ENCODE results near the gene PACSIN1.

The PACSIN1 gene

GRCh38 chr6:34465531-34466241 lies at the start of gene PACSIN1:
PACSIN1 (plus strand) TSS chr6:34466076; CDS start chr6:34526306, 60,230 bp downstream.
- no peak for DNase-seq (ENCODE audit: low read depth)

GRCh38 chr6:34416877-34417371 lies 49.0 kb upstream of the PACSIN1 start:
- no peak for DNase-seq (ENCODE audit: low read depth)

GRCh38 chr6:34418367-34418766 lies 47.5 kb upstream of the PACSIN1 start:
- DNase-seq (ENCODE audit: low read depth), result no peak

GRCh38 chr6:34423254-34423653 lies 42.6 kb upstream of the PACSIN1 start:
- no peak for DNase-seq (ENCODE audit: low read depth)

GRCh38 chr6:34424200-34425131 lies 41.4 kb upstream of the PACSIN1 start:
- DNase-seq (ENCODE audit: low read depth), result no peak

- DNase-seq (ENCODE audit: low read depth), result no peak
These were observed 40.8 kb upstream of the PACSIN1 start for GRCh38 chr6:34425132-34425497.

GRCh38 chr6:34425498-34426410 lies 40.1 kb upstream of the PACSIN1 start, which contains the start of gene RPS10:
RPS10 (minus strand) TSS chr6:34426069; CDS start chr6:34425221, 848 bp downstream.
- peak; percentile 89 for DNase-seq (ENCODE audit: low read depth)

- no peak for DNase-seq (ENCODE audit: low read depth)
These were observed 30.0 kb upstream of the PACSIN1 start for GRCh38 chr6:34435916-34436315.

- no peak for DNase-seq (ENCODE audit: low read depth)
These were observed 28.9 kb upstream of the PACSIN1 start for GRCh38 chr6:34436803-34437643.

GRCh38 chr6:34437644-34437970 lies 28.3 kb upstream of the PACSIN1 start:
- DNase-seq (ENCODE audit: low read depth), result no peak

GRCh38 chr6:34438705-34439104 lies 27.2 kb upstream of the PACSIN1 start:
- no peak for DNase-seq (ENCODE audit: low read depth)

GRCh38 chr6:34439442-34439841 lies 26.4 kb upstream of the PACSIN1 start:
- DNase-seq (ENCODE audit: low read depth), result no peak

- DNase-seq (ENCODE audit: low read depth), result no peak
These were observed 24.4 kb upstream of the PACSIN1 start for GRCh38 chr6:34441526-34441925.

- DNase-seq (ENCODE audit: low read depth), result no peak
These were observed 20.5 kb upstream of the PACSIN1 start for GRCh38 chr6:34445313-34445860.

GRCh38 chr6:34447386-34447785 lies 18.5 kb upstream of the PACSIN1 start:
- no peak for DNase-seq (ENCODE audit: low read depth)

GRCh38 chr6:34447910-34448309 lies 18.0 kb upstream of the PACSIN1 start:
- DNase-seq (ENCODE audit: low read depth), result no peak

GRCh38 chr6:34451192-34451591 lies 14.7 kb upstream of the PACSIN1 start:
- DNase-seq (ENCODE audit: low read depth), result no peak

GRCh38 chr6:34455831-34456230 lies 10.0 kb upstream of the PACSIN1 start:
- no peak for DNase-seq (ENCODE audit: low read depth)

- no peak for DNase-seq (ENCODE audit: low read depth)
These were observed 8.5 kb upstream of the PACSIN1 start for GRCh38 chr6:34457382-34457741.
